Central memory CD8-positive, alpha-beta T cell (primary cell): Measurements from ENCODE around the gene ANTXR1.

ENCODE experiments used
- ATAC-seq: fragments of 150-1000 bp; cut with Tn5 transposase; replicated peaks from 2 replicates; pipeline ENCODE4 v1.10.0; 2022; ENCODE audit warnings: mild to moderate bottlenecking, moderate FRiP score, moderate number of reproducible peaks; ENCODE audit not compliant: poor library complexity, severe bottlenecking; ENCODE audit errors: extremely low read depth
- DNase-seq, 2 donors: peaks; one replicate each; pipeline ENCODE4 v3.0.0; 2021; ENCODE audit warnings: low spot score in 2 of 2
- H3K27ac Mint-ChIP-seq: one replicate; pipeline ENCODE4 v1.8.0; 2022; ENCODE audit warnings: low read depth, mild to moderate bottlenecking, moderate library complexity, mixed read lengths
- H3K27me3 Mint-ChIP-seq: one replicate; pipeline ENCODE4 v1.8.0; 2022; ENCODE audit warnings: mixed read lengths
- H3K36me3 Mint-ChIP-seq: one replicate; pipeline ENCODE4 v1.8.0; 2022; ENCODE audit warnings: mild to moderate bottlenecking, moderate library complexity, mixed read lengths; ENCODE audit not compliant: insufficient read depth
- H3K4me1 Mint-ChIP-seq: one replicate; pipeline ENCODE4 v1.8.0; 2022; ENCODE audit warnings: mixed read lengths
- H3K4me3 Mint-ChIP-seq: one replicate; pipeline ENCODE4 v1.8.0; 2022; ENCODE audit warnings: mild to moderate bottlenecking, moderate library complexity, mixed read lengths
- H3K9me3 Mint-ChIP-seq: one replicate; pipeline ENCODE4 v1.8.0; 2022; ENCODE audit warnings: mixed read lengths

Gene ANTXR1

GRCh38 chr2:69143748-69144360 lies 130.9 kb downstream of the ANTXR1 start:
- Mint-ChIP-seq H3K27me3 (peaks cover 23% of the 10 kb centered on the region), H3K27ac (no peak overlapping the region), H3K36me3 (peaks cover 2% of the 10 kb centered on the region), H3K9me3 (no peaks in the 10 kb centered on the region), H3K4me1 (no peaks in the 10 kb centered on the region), H3K4me3 (no peak overlapping the region)
- ATAC-seq (no peak), DNase-seq (no peak)

- Mint-ChIP-seq H3K27me3 (peaks cover 37% of the 10 kb centered on the region), H3K27ac (no peak overlapping the region), H3K4me1 (no peaks in the 10 kb centered on the region), H3K4me3 (no peak overlapping the region), H3K9me3 (no peaks in the 10 kb centered on the region), H3K36me3 (peaks cover 2% of the 10 kb centered on the region)
- no peak for ATAC-seq
- no peak for DNase-seq
These were observed 132.2 kb downstream of the ANTXR1 start for GRCh38 chr2:69145204-69145603.

GRCh38 chr2:69147841-69148533 lies 135.0 kb downstream of the ANTXR1 start:
- Mint-ChIP-seq H3K36me3 (no peaks in the 10 kb centered on the region), H3K4me1 (no peaks in the 10 kb centered on the region), H3K27ac (no peak overlapping the region), H3K27me3 (peaks cover 47% of the 10 kb centered on the region), H3K4me3 (no peak overlapping the region), H3K9me3 (no peaks in the 10 kb centered on the region)
- ATAC-seq (no peak), DNase-seq (no peak)

GRCh38 chr2:69149631-69150215 lies 136.7 kb downstream of the ANTXR1 start:
- H3K27ac Mint-ChIP-seq, result no peak overlapping the region
- ATAC-seq (no peak), DNase-seq (no peak)
- no peak overlapping the region for H3K4me3 Mint-ChIP-seq
- no peaks in the 10 kb centered on the region for H3K4me1 Mint-ChIP-seq
- H3K36me3 Mint-ChIP-seq, result no peaks in the 10 kb centered on the region
- H3K9me3 Mint-ChIP-seq, result no peaks in the 10 kb centered on the region
- H3K27me3 Mint-ChIP-seq, result peaks cover 42% of the 10 kb centered on the region

GRCh38 chr2:69151931-69152330 lies 139.0 kb downstream of the ANTXR1 start:
- ATAC-seq, result no peak
- H3K4me1 Mint-ChIP-seq, result no peaks in the 10 kb centered on the region
- DNase-seq, result no peak
- H3K9me3 Mint-ChIP-seq, result no peaks in the 10 kb centered on the region
- H3K27me3 Mint-ChIP-seq, result peaks cover 42% of the 10 kb centered on the region
- H3K27ac Mint-ChIP-seq, result no peak overlapping the region
- no peaks in the 10 kb centered on the region for H3K36me3 Mint-ChIP-seq
- no peak overlapping the region for H3K4me3 Mint-ChIP-seq

GRCh38 chr2:69152847-69153583 lies 140.0 kb downstream of the ANTXR1 start:
- H3K4me3 Mint-ChIP-seq, result no peak overlapping the region
- no peaks in the 10 kb centered on the region for H3K36me3 Mint-ChIP-seq
- ATAC-seq (no peak), DNase-seq (no peak)
- no peaks in the 10 kb centered on the region for H3K9me3 Mint-ChIP-seq
- H3K4me1 Mint-ChIP-seq, result no peaks in the 10 kb centered on the region
- peaks cover 42% of the 10 kb centered on the region for H3K27me3 Mint-ChIP-seq
- no peak overlapping the region for H3K27ac Mint-ChIP-seq

- Mint-ChIP-seq H3K4me1 (no peaks in the 10 kb centered on the region), H3K27ac (no peak overlapping the region)
These were observed 141.1 kb downstream of the ANTXR1 start for GRCh38 chr2:69154106-69154505.

GRCh38 chr2:69156624-69157023 lies 143.6 kb downstream of the ANTXR1 start:
- H3K36me3 Mint-ChIP-seq, result no peaks in the 10 kb centered on the region
- no peak for ATAC-seq
- no peaks in the 10 kb centered on the region for H3K9me3 Mint-ChIP-seq
- no peak overlapping the region for H3K4me3 Mint-ChIP-seq
- no peak for DNase-seq
- peaks cover 27% of the 10 kb centered on the region for H3K27me3 Mint-ChIP-seq
- H3K4me1 Mint-ChIP-seq, result no peaks in the 10 kb centered on the region
- H3K27ac Mint-ChIP-seq, result no peak overlapping the region

More at GRCh38 chr2:69154106-69154505, 141.1 kb downstream of the ANTXR1 start:
- Mint-ChIP-seq H3K36me3 (no peaks in the 10 kb centered on the region), H3K27me3 (peaks cover 36% of the 10 kb centered on the region), H3K9me3 (no peaks in the 10 kb centered on the region), H3K4me3 (no peak overlapping the region)
- no peak for DNase-seq
- no peak for ATAC-seq

- no peak for DNase-seq
- Mint-ChIP-seq H3K4me1 (no peaks in the 10 kb centered on the region), H3K27me3 (peaks cover 19% of the 10 kb centered on the region), H3K4me3 (no peak overlapping the region), H3K9me3 (no peaks in the 10 kb centered on the region), H3K36me3 (no peaks in the 10 kb centered on the region), H3K27ac (no peak overlapping the region)
- no peak for ATAC-seq
These were observed 144.5 kb downstream of the ANTXR1 start for GRCh38 chr2:69157441-69157840.

GRCh38 chr2:69159986-69160385 lies 147.0 kb downstream of the ANTXR1 start:
- no peak overlapping the region for H3K27ac Mint-ChIP-seq
- no peaks in the 10 kb centered on the region for H3K4me1 Mint-ChIP-seq
- no peak for DNase-seq
- H3K9me3 Mint-ChIP-seq, result no peaks in the 10 kb centered on the region
- H3K27me3 Mint-ChIP-seq, result peaks cover 24% of the 10 kb centered on the region
- H3K4me3 Mint-ChIP-seq, result no peak overlapping the region
- no peaks in the 10 kb centered on the region for H3K36me3 Mint-ChIP-seq
- no peak for ATAC-seq

- DNase-seq, result no peak
- no peaks in the 10 kb centered on the region for H3K4me1 Mint-ChIP-seq
- no peak overlapping the region for H3K4me3 Mint-ChIP-seq
- no peak overlapping the region for H3K27ac Mint-ChIP-seq
- no peak for ATAC-seq
- H3K27me3 Mint-ChIP-seq, result peaks cover 45% of the 10 kb centered on the region
- H3K9me3 Mint-ChIP-seq, result no peaks in the 10 kb centered on the region
- peaks cover 2% of the 10 kb centered on the region for H3K36me3 Mint-ChIP-seq
These were observed 149.1 kb downstream of the ANTXR1 start for GRCh38 chr2:69162057-69162456.

GRCh38 chr2:69163109-69163508 lies 150.1 kb downstream of the ANTXR1 start:
- peaks cover 51% of the 10 kb centered on the region for H3K27me3 Mint-ChIP-seq
- H3K36me3 Mint-ChIP-seq, result peaks cover 2% of the 10 kb centered on the region
- H3K4me3 Mint-ChIP-seq, result no peak overlapping the region
- no peak for DNase-seq
- H3K9me3 Mint-ChIP-seq, result no peaks in the 10 kb centered on the region
- H3K4me1 Mint-ChIP-seq, result no peaks in the 10 kb centered on the region
- no peak overlapping the region for H3K27ac Mint-ChIP-seq
- ATAC-seq, result no peak
